ENCODE measurements around the gene GLCE. TPM values are rescaled to one million over a fixed set of nuclear protein-coding genes. Genes with fewer than 3 reads are reported as not detected.

GLCE gene
- total RNA-seq, 2 donors from 2014 or later, result 34.0 to 37.7 TPM

DNA sequence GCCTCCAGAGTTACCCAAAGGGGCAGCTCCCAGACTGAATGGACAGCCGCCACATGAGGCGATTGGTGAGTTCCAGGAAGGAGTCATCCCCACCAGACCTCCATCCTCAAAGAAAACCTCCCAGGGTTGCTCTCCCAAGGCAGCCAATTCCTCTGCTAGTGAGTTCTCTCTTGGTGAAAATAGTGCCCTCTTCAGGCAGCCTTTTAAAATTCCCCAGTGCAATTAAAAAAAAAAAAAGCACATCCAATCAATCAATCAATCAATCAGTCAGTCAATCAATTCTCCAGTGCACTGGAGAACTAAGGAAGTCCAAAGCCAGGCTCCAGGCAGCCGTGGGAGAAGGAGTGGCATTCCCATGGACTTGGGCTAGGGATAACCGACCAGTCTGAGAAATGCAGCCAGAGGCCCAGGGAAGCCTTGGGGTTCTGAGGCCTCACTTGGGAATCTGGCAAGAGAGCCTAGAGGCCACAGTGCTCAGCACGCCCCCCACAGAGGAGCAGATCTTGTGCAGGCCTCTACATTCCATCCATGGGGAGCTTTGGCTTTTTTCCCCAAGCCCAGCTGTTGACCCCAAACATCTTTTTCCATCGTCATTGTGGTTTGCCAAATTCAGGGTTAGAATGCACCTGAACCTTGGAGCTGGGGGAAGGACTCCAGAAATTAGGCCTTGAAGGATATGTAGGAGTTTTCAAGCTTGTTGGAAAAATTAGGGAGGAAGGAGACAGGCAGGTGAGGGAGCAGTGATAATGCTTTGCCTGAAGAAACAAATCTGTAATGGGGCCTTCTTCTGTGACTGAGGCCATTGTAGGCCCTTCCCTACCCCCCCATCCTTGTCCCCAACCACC is 143.1 kb downstream of the GLCE start:
- intact Hi-C loops (cut with DNase I, micrococcal nuclease), result no loop called here

DNA sequence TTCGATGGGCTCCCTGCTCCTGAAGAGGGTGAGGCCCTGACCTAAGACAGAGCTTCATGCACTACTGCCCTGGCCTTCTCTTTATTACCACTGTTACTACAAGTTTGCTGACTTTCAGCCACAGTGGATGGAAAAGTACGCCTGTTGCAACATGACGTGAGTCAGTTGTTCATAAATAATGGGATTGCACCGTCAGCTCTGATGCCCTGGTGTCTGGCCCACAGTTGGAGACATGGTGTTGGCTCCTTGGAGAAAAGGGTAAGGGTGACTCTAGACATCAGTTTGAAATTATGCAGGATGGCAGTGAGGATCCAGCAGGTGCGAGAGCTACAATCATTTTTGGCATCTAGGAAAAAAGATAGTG is 143.7 kb downstream of the GLCE start:
- ATAC-seq (peak; percentile 12), DNase-seq (no peak)
- intact Hi-C loops (cut with DNase I, micrococcal nuclease), result no loop called here

More for the DNA sequence above, 143.1 kb downstream of the GLCE start:
- ATAC-seq (no peak), DNase-seq (no peak)

DNA sequence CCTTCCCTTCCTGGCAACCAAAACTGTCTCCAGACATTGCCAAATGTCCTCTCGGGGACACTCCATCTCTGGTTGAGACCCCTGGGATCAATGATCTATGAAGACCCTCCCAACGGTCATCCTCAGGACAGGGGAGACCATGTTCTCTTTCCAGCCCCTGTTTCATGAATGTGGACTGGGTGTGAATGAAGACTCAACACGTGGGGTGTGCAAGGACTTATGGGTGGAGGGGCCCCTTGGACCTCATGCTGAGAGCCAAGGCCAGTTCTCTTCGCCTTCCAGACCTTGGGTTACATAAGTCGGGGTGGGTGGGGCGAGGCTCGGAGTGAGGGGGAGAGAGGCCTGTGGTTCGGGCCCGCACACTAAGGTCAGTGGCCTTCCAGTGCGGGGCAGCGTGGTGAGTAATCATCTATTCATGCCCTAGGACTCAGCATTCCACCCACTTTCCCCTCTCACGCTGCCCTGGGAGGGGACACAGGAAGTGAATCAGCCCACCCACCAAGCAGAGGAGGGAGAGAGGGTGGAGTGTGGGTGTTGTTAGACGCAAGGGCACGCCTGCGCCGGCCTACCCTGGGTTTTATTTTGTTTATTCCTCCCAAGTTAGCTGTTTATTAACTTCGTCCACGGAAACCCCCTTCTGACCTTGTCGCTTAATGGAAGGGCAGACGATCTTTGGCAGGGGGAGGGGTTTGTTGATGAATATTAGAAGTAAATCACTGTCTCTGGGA is 144.9 kb downstream of the GLCE start:
- peak; percentile 85 for ATAC-seq
- peak; percentile 66 to 67 for DNase-seq
- intact Hi-C loops (cut with DNase I, micrococcal nuclease), result no loop called here

DNA sequence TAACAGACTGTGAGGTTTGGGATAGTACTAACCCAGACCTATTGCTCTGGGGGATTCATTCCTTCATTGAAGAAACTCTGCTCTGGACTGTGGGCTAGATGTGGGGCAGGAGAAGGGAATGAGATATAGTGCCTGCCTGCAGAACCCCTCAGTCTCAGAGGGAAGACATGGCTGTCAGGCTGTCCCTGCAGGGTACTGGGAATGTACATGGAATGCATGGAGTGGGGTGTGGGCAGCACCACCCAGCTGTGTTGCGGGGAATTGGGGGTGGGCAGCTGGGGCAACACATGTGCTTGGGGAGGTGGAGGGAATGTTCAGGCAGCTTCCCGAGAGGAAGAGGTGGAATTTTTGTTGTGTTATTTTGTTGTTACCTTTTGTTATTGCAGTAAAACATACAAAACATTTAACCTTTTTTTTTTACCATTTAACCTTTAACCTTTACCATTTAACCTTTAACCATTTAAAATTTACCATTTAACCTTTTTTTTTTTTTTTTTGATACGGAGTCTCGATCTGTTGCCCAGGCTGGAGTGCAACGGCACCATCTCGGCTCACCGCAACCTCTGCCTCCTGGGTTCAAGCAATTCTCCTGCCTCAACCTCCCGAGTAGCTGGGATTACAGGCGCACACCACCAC is 145.6 kb downstream of the GLCE start:
- ATAC-seq, result peak; percentile 8
- no peak for DNase-seq
- intact Hi-C loops (cut with DNase I, micrococcal nuclease), result no loop called here

DNA sequence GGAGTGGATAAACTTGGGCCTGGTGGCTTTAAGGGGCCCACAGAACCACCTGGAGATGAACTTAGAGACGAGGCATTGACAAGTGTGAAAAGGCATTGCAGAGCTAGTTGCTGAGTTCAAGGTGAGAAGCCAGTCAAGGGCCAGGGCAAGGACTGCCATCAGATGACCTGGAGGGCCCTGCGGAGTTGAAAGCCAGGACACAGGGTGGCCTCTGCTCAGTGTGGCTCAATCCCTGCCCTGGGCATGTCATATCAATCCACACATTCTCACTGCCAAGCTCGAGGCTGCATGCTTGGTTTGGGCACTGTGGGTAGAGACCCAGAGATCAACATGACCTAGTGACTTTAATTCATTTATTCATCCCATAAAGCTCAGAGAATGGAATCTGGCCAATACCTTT is 147.5 kb downstream of the GLCE start:
- ATAC-seq (no peak), DNase-seq (no peak)
- intact Hi-C loops (cut with DNase I, micrococcal nuclease), result no loop called here

DNA sequence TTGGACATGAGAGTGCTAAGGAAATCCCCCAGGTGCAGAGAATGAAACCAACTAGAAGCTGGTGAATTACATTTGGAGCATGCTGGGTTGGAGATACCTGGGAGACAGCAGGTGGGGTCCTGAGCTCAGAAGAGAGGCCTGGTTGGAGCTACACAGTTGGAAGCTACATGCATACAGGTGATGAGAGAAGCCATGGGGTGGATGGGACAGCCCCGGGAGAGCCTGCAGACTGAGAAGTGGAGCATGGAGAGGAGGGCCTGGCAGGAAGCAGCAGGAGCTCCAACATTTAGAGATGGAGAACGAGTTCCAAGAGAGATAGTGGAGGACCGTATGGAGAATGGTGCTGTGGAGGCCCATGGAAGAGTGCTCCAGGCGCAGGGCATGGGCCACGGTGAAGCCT is 148.5 kb downstream of the GLCE start:
- no peak for ATAC-seq
- DNase-seq, result peak in 1 of 2 donors; percentile 2
- intact Hi-C loops (cut with DNase I, micrococcal nuclease), result no loop called here

DNA sequence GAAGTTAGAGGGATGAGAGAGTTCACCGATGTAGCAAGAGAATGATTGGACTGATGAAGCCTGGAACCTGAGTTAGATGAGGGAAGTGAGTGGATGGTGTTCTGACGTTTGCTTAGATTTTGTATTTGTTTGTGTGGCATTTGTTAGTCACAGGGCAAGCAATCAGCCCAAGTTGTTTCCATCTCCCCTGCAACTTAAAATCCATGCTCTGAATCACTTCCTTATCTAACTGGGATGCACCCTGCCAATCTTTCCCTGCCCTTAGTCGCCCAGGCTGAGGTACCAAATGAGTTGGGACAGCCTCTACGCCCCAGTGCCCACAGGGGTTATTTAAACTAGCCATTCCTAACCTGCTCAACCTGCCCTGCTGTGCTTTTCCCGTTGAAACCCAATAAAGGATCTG is 150.9 kb downstream of the GLCE start:
- ATAC-seq (no peak), DNase-seq (no peak)
- intact Hi-C loops (cut with DNase I, micrococcal nuclease), result no loop called here

DNA sequence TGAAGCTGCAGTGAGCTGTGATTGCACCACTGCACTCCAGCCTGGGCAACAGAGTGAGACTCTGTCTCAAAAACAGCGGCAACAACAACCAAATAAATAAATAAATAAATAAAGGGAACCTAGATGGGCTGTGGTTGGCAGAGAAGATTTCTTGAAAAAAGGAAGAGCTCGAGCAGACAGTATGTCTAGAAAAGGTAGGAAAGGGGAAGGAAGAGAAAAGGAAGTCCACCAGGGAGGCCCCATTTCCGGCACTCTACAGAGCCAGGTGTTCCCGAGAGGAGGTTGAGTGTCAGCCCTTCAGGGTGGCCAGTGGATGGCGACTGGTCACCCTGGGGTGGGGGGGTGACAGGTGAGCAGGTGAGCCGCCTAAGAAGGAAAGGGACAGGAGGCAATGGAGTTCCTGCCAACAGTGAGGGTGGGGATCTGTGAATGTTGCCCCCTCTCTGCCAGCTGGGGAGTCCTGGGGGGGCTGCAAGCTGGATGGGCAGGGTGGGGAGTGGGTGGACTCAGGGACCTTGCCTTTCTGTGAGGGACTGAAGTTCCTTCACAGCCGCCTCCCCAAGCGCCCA is 153.1 kb downstream of the GLCE start:
- intact Hi-C loops (cut with DNase I, micrococcal nuclease), result no loop called here
- DNase-seq (no peak), ATAC-seq (peak; percentile 26)

DNA sequence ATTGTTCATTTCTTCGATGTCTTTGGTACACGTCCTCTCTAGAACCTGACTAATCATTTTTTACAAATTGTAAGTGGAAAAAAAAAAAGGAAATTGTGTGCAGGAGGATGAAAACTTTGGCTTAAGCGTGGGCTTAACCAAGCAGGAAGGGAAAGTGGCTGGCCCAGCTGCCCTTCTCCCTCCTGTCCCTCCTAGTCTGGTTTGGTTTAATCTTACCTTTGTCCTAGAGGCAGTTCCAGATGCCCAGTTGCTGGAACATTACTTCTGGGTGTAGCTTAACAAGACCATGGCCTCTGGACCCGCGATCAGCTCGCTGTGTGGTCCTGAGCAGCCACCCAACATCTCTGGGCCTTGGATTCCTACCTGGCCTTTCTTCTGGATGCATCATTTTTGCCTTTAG is 153.7 kb downstream of the GLCE start:
- intact Hi-C loops (cut with DNase I, micrococcal nuclease), result no loop called here
- DNase-seq, result peak; percentile 67 to 80
- ATAC-seq, result peak; percentile 73

DNA sequence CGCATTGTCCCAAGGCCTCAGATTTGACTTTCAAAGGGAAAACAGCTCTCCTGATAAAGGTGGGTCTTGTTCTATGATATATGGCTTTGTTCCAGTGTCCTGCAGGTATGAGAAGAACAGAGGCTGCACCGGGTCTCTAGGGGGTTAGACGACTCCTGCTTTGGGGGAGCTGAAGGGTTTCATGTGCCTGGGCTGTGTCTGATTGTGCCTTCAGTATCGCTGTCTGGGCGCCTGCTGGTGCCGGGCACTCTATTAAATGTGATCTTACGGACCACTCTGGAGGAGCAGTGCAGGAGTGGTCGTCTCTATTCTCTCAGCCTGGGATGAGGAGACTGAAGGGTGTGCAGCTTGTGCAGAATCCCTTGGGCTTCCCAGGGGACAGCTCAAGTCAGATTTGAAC is 154.3 kb downstream of the GLCE start:
- intact Hi-C loops (cut with DNase I, micrococcal nuclease), result no loop called here
- DNase-seq (no peak), ATAC-seq (no peak)

DNA sequence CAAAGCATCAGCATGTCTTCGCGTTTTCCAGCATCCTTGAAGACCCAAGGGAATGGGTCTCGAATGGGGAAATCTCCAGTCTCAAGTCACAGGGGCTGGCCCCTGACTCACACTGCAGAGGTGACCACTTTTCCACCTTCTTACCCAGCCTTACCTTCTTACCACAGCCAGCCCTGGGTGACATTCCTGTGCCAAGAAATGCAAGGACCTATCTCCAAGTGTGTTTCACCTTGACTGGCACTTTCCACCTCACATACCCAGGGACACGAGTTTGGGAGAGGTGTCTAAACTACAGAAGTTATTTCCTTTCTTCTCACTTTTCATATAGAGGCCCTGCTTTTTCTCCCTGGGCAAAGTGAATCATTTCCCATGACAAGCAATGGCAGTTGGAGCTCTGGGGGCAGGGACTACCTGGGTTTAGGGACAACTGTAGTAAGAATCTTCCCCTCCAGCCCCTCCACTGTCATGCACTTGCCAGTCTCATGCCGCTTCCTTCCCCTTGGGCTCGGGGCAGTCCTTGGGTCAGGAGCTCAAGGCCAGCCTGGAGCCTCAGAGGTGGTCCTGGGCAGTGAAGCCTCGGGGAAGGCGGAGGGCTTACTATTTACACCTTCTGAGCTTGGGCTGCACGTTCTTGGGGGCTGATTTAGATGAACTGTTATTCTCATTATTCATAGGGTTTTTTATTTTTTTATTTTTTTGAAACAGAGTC is 155.1 kb downstream of the GLCE start:
- DNase-seq (no peak), ATAC-seq (no peak)
- intact Hi-C loops (cut with DNase I, micrococcal nuclease), result no loop called here

DNA sequence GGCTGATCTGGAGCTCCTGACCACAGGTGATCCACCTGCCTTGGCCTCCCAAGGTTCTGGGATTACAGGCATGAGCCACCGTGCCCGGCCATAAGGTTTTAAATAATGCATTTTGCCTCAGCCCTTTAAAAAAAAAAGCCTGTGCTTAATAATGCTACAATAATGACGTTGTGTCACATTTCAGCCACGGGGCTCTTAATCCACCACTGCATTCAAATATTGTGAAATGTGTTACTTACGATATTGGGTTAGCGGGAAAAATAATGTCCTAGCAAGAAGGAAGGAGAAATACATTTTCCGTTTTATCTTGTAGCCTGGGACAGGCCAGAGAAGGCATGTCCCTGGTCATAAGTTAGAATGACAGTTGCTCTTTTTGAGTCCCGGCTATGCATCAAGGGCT is 155.9 kb downstream of the GLCE start:
- ATAC-seq (no peak), DNase-seq (no peak)
- intact Hi-C loops (cut with DNase I, micrococcal nuclease), result no loop called here

DNA sequence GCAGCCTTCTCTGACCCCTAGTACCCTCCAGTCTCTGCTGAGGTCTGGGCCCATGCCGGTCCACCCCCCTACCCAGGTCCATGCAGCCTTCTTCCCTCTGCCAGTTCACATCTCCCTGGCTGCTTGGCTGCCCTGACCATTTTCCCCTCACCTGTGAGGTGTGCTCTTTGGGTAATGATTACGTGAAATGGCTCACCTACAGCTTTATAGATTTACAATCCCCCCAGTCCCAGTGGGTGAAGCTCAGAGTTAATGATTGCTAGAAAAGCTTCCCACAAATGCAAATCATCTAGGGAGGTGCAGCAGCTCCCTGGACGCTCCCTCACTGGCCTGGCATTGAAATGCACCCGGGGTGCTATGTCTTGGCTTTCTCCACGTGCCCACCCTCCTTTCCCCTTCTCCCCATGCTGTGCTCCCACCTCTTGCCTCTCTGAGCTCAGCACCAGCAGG is 157.0 kb downstream of the GLCE start:
- ATAC-seq, result peak; percentile 77

DNA sequence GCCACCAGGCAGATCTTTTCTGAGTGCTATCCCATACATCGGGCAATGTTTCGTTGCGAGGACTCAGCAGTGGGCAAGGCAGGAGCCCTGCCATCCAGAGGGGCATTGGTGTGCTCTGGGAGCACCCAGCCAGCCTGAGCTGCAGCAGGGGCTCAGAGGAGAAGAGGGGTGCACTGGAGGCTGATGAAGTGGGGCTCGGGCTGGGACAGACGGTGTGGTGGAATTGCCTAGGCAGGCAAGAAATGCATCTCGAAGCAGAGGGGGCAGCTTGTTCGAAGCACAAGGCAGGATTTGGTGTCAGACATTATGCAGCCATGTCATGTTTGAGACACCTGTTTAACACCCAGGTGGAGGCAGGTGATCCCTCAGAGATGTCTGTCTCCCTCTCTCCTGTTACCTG is 157.6 kb downstream of the GLCE start:
- no peak for ATAC-seq

More for the DNA sequence above, 157.0 kb downstream of the GLCE start:
- intact Hi-C loops (cut with DNase I, micrococcal nuclease), result no loop called here
- peak; percentile 67 to 68 for DNase-seq

DNA sequence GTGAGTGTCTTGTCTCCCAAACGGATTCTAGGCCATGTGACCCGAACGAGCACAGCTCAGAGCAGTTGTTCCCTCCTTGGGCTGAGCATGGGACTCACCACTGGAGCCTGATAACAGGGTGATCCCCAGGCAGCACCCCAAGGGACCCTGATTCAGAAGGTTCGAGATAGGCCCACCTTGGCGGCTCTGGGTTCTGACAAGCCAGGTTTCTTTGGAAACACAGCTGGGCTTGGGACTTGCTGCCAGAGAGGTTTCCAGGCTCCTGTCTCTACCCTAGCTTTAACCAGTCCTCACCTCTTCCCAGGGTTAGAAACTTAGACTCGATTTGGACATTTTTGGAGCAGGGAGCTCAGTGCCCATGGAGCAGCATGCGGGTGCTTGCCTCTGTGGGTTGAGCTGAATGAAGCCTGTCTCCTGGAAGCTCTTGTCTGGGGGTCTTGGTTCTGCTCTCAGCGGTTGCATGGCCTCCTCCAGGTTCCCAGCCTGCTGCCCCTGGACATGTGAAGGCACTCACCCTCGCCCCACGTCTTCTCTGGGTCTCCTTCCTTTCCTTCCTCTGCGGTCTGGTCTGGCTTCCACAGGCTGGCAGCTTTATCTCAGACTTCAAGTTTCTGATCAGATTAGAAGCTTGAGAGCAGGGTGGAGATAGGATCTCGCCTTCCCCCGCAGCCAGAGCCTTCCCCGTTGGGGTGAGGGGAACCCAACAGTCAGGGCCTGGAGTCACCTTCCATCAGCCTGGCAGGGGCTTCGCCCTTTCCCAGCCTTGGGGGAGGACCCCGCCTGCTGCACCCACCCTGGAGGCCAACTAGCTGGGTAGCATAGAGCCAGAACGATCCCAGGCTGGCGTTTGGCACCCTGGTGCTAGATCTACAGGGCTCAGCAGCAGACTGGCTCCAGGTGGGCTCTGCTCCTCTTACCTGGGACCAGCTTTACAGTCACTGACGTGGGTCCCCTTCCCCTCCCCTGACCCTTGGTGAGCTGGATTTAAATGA is 159.2 kb downstream of the GLCE start:
- DNase-seq, result no peak
- no peak for ATAC-seq
- intact Hi-C loops (cut with DNase I, micrococcal nuclease), result no loop called here

More for the DNA sequence above, 157.6 kb downstream of the GLCE start:
- intact Hi-C loops (cut with DNase I, micrococcal nuclease), result no loop called here
- DNase-seq, result no peak

DNA sequence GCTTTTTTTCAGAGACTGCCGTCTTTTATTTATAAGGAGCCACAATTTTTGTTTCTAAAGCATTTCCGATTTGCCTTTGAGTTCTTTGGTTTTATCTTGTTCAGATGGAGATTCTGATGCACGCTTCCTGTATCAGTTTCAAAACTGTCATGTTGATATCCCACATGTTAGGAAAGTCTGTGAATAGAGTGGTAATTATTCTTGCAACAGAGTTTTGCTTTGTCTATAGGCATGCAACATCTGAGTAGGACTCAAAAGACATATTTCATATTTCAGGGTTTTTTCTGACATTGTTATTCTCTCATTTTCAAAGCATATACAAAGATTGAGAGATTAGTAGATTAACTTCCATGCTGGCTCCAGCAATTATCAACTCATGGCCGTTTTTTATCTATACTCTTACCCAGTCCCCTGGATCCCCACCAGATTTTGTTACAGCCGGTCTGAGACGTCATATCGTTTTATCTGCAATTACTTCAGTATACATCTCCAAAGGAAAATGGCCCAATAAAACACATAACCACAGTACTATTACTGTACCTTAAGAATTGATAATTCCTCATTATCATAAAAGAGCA is 160.6 kb downstream of the GLCE start:
- intact Hi-C loops (cut with DNase I, micrococcal nuclease), result no loop called here
- DNase-seq, result peak in 1 of 2 donors; percentile 27
- ATAC-seq, result peak; percentile 24

Data from left colon (tissue), 2 donors.